GM19438 (cell line): ENCODE results near the gene MOB4.
"Not testable (repeated sequence)": the region's sequence is repeated elsewhere in the genome, so short reads cannot be mapped to it uniquely, and the experiment has no call there.

Experiments used
- ATAC-seq: cut with Tn5 transposase; IDR thresholded peaks from one replicate; pipeline ENCODE4 v1.9.1; 2021; ENCODE audit warnings: low read depth; ENCODE audit not compliant: unreplicated experiment

Gene MOB4

DNA sequence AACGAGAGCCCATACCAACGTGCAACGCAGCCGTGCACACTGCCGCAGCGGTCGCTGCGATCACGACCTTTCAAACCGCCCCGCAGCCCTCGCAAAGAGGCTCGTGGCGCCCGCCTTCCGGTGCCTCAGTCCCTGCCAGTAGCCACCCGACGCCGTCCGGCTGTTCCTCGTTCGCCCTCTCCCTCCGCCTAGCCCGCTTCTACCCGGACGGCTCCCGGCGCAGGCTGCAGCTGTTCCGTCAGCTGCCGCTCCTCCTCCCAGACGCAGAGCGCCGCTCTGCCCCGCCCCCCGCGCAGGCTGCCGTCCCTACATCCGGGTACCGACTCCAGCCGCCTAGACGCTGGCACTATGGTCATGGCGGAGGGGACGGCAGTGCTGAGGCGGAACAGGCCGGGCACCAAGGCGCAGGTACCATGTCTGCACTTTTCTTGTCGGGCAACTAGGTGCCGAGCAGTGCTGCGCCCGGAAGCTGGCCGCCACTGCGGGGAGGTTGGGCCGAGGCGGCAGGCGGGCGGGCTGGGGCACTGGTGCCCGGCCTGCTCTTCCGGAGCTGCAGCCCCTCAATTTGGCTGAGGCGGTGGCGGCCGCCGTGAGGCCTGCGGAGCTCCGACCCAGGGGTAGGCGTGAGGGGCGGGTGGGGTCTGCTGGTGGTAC, at the start of gene MOB4:
Gene MOB4 (plus strand): TSS at position 328 of the 654 bp plus-strand sequence. CDS start 21 bp downstream, at position 349.
- ATAC-seq = peak; percentile 93

- ATAC-seq = no peak
These were observed 43.7 kb upstream of the MOB4 start for GRCh38 chr2:197472166-197472565.

GRCh38 chr2:197477797-197478196, 38.1 kb upstream of the MOB4 start:
- ATAC-seq = no peak

DNA sequence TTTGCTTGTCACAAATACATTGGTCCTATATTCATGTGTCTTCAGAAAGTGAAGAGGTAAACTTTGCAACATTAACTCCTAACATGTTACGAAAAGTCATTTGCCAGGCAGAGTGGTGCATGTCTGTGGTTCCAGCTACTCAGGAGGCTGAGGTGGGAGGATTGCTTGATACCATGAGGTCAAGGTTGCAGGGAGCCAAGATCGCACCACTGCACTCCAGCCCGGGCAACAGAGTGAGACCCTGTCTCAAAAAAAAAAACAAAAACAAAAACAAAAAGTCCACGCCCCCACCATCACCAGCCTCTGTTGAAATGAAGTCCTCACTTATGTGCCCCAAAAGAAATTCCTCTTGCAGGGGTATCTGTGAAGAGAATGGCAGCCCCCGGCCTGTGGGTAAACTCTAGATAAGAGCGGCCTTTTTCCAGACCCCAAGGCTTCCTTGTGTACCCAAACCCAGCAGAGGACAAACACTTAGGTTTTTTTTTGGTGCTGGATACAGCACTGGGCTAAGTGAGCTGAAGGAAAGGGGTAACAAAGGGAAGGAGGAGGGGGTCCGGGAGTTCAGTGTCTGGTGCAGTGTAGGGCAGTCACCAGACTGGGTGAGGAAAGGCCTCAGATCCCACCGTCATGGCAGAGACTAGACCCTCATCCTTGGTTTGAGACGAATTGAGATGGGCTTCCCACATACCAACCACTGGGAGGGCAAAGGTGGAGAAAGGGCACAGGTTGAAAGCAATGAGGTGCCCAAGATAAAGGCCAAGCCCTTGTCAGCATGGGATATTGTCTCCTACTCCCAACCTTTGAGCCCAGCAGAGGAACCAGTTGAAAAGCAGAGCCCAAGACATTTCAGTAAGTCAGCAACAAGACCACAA, 35.5 kb upstream of the MOB4 start:
- ATAC-seq = no peak

GRCh38 chr2:197484248-197484647, 31.6 kb upstream of the MOB4 start:
- not testable (repeated sequence) for ATAC-seq

DNA sequence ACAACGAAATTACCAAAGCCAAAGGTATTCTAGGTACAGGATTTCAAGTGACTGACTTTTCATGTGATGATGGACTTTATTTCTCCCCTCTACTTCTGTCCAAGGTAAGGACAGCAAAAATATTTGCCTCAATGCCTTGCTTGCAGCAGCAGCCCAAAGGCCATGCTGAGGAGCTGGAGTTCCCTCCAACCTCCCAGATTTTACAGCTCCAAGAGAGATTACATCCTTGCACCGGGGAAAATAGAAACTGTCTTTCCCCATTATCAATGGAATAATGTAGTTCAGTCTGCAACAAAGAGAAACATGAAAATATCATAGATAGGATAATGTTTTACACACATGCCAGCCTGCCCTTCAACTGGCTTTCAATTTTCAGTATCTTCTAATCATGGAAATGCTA, 29.7 kb upstream of the MOB4 start:
- ATAC-seq = no peak

GRCh38 chr2:197487385-197487784, 28.5 kb upstream of the MOB4 start:
- no peak for ATAC-seq

DNA sequence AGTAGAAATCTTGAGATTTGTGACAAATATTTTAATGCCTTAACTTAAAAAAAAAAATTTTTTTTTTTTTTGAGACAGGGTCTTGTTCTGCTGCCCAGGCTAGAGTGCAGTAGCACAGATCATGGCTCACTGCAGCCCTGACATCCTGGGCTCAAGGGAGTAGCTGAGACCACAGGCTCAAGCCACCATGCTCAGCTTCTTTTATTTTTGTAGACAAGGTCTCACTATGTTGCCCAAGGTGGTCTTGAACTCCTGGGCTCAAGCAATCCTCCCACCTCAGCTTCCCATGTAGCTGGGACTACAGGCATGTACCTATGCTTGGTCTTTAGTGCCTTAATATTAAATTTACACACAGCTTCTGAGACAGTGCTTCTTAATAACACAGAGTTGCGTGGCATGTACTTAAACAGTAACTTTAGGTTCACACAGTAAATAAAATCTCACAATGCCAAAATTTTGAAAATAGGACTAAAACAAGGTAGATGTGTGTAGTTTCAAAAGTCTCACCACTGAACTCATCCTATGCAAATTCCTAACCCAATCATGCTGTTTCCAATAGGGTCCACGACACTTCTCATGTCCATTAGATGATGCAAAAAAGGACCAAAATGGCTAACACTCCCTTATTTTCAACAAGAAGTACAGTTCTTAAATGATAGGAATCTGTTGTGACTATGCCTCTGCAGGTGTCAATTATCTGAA, 20.3 kb upstream of the MOB4 start:
- no peak for ATAC-seq

GRCh38 chr2:197496695-197497094, 19.2 kb upstream of the MOB4 start:
- no peak for ATAC-seq

DNA sequence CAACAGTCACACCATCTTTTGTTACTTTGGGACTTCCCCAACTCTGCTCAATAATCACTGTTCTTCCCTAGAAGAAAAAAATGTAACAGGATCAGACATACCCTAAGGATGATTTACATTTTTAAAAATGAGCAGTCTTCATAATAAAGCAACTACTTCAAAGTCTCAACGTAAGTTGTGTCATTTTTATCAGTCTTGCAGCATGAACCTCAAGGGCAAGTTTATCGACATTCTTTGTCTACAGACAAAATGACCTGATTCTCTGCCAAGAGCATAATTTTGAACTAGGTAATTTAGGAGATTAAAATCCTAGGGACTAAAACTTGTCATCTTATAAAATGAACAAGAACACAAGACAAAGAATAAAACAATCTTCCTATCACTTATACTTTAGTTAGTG, 18.5 kb upstream of the MOB4 start:
- ATAC-seq = no peak

- no peak for ATAC-seq
These were observed 17.5 kb upstream of the MOB4 start for GRCh38 chr2:197498235-197498936.

DNA sequence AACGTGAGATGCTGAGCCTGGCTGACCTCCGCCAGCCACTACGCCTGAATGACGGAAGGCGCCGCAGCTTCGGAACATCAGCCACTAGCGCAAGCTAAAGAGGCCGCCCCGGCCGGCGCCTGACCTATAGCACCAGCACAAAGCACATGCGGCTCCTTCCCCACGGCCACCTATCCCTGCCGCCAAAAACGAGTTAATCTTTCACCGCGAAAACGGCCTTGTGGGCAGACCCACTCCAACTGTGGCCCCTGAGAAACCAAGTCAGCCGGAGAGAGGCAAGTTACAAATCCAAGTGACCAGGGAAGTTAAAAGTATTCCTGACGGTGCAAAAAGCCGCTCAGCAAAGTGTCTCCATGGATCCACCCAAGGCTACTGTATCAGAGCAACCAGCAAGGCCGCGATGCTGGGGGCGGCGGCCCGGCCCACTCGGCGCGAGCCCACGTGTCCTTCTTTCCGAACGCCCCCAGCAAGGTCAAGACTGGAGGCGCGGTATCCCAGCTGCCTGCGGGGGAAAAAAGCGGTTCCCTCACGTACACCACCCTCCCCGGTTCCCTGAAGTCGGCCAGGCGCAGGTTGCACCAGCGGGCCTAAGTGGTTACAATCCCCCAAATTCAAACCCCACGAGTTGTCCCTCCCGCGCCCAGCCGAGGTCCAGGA, 16.8 kb upstream of the MOB4 start:
- peak; percentile 32 for ATAC-seq

GRCh38 chr2:197499594-197500502, 16.0 kb upstream of the MOB4 start, which contains the start of the genes HSPD1 and HSPE1:
Gene HSPD1 (minus strand): TSS chr2:197499840. CDS start chr2:197498848, 992 bp downstream.
Gene HSPE1 (plus strand): TSS chr2:197500379. CDS start chr2:197500437, 58 bp downstream.
- ATAC-seq = peak; percentile 68

DNA sequence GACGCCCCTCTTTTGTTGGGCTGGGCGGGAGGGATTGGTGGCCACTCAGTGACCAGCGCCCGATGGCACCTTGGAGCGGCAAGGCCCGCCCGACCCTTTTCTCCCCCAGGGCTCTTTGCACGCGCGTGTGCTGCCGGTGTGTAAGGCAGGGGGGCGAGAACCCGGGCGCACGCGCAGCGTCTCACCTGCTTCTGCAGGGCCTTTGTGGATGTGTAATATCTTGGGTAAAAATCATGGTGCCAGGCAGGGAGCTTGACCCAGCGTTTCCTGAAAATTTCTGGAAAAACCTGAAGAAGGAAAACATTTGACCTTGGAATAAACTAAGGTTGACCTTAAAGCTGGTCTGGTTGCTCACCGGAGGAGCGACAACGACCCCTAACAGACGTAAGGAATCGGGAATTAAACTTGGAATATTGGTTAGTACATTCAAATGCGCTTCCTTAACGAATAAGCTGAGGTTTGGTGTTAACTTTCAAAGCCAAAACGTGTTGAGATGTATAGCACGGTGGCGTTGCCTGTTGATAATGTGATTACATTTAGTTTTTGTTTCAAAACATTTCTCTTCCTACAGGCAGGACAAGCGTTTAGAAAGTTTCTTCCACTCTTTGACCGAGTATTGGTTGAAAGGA, 15.2 kb upstream of the MOB4 start:
- ATAC-seq = peak; percentile 3

- ATAC-seq = no peak
These were observed 13.7 kb upstream of the MOB4 start for GRCh38 chr2:197502201-197502600.

- no peak for ATAC-seq
These were observed 13.2 kb upstream of the MOB4 start for GRCh38 chr2:197502685-197503084.

GRCh38 chr2:197504000-197504399, 11.9 kb upstream of the MOB4 start:
- no peak for ATAC-seq

DNA sequence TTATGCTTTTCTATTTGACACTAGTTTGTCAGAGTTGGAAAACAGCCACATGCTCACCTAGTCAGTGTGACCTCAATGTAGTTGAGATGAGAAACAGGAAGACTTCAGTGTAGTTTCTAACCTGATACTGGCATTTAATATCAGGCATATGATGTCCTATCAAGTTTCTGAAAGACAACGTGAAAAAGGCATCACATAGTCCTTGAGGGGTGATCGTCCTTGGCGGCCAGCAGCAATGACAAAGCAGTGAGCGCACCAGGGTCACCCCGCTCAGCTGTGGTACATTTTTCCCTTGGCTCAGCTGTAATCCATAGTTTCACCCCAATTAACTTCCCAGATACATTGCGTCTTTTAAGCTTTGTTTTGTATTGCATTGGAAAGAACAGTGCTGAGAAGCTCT, 11.4 kb upstream of the MOB4 start:
- ATAC-seq = no peak

DNA sequence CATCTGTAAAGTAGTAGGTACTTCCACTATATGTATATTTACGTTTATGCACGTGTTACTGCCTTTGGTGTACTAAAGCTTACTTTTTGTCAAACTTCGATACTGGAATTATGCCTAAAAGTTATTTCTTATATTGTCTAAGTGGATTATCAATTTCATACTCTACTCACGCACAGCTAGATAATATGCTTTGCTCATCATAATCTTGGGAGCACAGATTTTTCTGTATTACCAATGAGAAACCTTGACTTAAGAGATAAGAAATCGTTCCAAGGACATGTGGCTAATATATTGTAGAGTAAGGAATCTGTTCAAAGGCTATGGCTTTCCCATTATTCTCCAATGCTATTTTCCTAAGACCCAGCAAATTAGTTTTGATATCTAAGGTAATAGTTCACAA, 9.2 kb upstream of the MOB4 start:
- ATAC-seq = no peak
